CD4-positive, alpha-beta T cell treated with Interleukin-10 for 1 hour (primary cell): ENCODE results near the gene ACYP2.
"Not testable (repeated sequence)": the region's sequence is repeated elsewhere in the genome, so short reads cannot be mapped to it uniquely, and the experiment has no call there.

ENCODE experiments used
- DNase-seq: peaks from one replicate; pipeline ENCODE4 v3.0.0-alpha.2; 2020

ACYP2 gene

GRCh38 chr2:54099829-54100585 lies 15.4 kb upstream of the ACYP2 start:
- DNase-seq: no peak

GRCh38 chr2:54100772-54101171 lies 14.6 kb upstream of the ACYP2 start:
- DNase-seq: no peak

- peak; percentile 47 for DNase-seq
These were observed 11.7 kb upstream of the ACYP2 start for GRCh38 chr2:54103454-54104314.

GRCh38 chr2:54106631-54107454 lies 8.6 kb upstream of the ACYP2 start:
- DNase-seq: peak; percentile 69

GRCh38 chr2:54107455-54107764 lies 8.0 kb upstream of the ACYP2 start:
- no peak for DNase-seq

- no peak for DNase-seq
These were observed 7.4 kb upstream of the ACYP2 start for GRCh38 chr2:54107903-54108615.

GRCh38 chr2:54109848-54110247 lies 5.6 kb upstream of the ACYP2 start:
- DNase-seq: no peak

- not testable (repeated sequence) for DNase-seq
These were observed 936 bp upstream of the ACYP2 start for GRCh38 chr2:54114479-54114878.

GRCh38 chr2:54114936-54115283 lies 505 bp upstream of the ACYP2 start:
- DNase-seq: no peak

GRCh38 chr2:54116598-54116997 lies 1.2 kb downstream of the ACYP2 start:
- DNase-seq: not testable (repeated sequence)

- DNase-seq: no peak
These were observed 5.5 kb downstream of the ACYP2 start for GRCh38 chr2:54120950-54121349.

GRCh38 chr2:54122171-54122935 lies 6.9 kb downstream of the ACYP2 start:
- no peak for DNase-seq

- DNase-seq: no peak
These were observed 7.5 kb downstream of the ACYP2 start for GRCh38 chr2:54122939-54123338.

GRCh38 chr2:54127174-54127573 lies 11.8 kb downstream of the ACYP2 start:
- DNase-seq: not testable (repeated sequence)

- DNase-seq: no peak
These were observed 17.6 kb downstream of the ACYP2 start for GRCh38 chr2:54133056-54133455.

GRCh38 chr2:54139210-54139609 lies 23.8 kb downstream of the ACYP2 start:
- DNase-seq: no peak

- no peak for DNase-seq
These were observed 28.4 kb downstream of the ACYP2 start for GRCh38 chr2:54143780-54144179.

- DNase-seq: no peak
These were observed 33.0 kb downstream of the ACYP2 start for GRCh38 chr2:54148391-54148790.

- DNase-seq: no peak
These were observed 34.4 kb downstream of the ACYP2 start for GRCh38 chr2:54149638-54150441.

GRCh38 chr2:54158311-54158710 lies 42.9 kb downstream of the ACYP2 start:
- DNase-seq: no peak
